Stomach (tissue), 9 donors: ENCODE measurements around the gene KCNT1. TPM values are rescaled to one million over a fixed set of nuclear protein-coding genes. Genes with fewer than 3 reads are reported as not detected.

Source experiments
- DNase-seq, 2 donors: peaks; one replicate each; pipeline versions ENCODE4 v3.0.0 to v3.0.0-alpha.2; 2013 to 2019
- H3K27ac ChIP-seq, 5 donors: fragments of 200-600 bp in 4 of 5; sonication (generic) in 4 of 5; one replicate each; pipeline ENCODE4 v1.5.1; 2013 to 2019; ENCODE audit warnings: mild to moderate bottlenecking in 1 of 5, moderate library complexity in 1 of 5
- H3K27me3 ChIP-seq, 3 donors: fragments of 200-600 bp; sonication (generic); one replicate each; pipeline ENCODE4 v1.5.1; 2017 to 2019; ENCODE audit warnings: mixed run types in 1 of 3
- H3K36me3 ChIP-seq, 4 donors: fragments of 200-600 bp; sonication (generic); 1 replicate in 3 of 4; 2 replicates in 1 of 4; pipeline ENCODE4 v1.5.1; 2016 to 2019
- H3K4me1 ChIP-seq, 4 donors: fragments of 200-600 bp; sonication (generic); one replicate each; pipeline ENCODE4 v1.5.1; 2016 to 2019
- H3K4me3 ChIP-seq, 4 donors: fragments of 200-600 bp; sonication (generic) in 3 of 4; one replicate each; pipeline ENCODE4 v1.5.1; 2016 to 2019; ENCODE audit warnings: mild to moderate bottlenecking in 1 of 4
- H3K9me3 ChIP-seq, 4 donors: fragments of 200-600 bp; sonication (generic); one replicate each; pipeline ENCODE4 v1.5.1; 2016 to 2019
- EP300 ChIP-seq: sonication (generic); formaldehyde crosslinking; IDR thresholded peaks from one replicate; pipeline ENCODE4 v1.6.1; 2017; ENCODE audit warnings: antibody characterized with exemption
- POLR2A ChIP-seq, 4 donors: fragments of 450-650 bp; IDR thresholded peaks; one replicate each; pipeline ENCODE4 v1.6.1; 2016; ENCODE audit warnings: antibody characterized with exemption in 4 of 4, control low read depth in 2 of 4, mild to moderate bottlenecking in 1 of 4, moderate library complexity in 1 of 4
- POLR2AphosphoS5 ChIP-seq, 3 donors: sonication (generic); formaldehyde crosslinking; IDR thresholded peaks; one replicate each; pipeline ENCODE4 v1.6.1; 2016; ENCODE audit warnings: antibody characterized with exemption in 3 of 3
- WGBS, 5 donors: extraction: QIAGEN DNeasy Blood & Tissue Kit in 3 of 5; methylation state at CpG; one replicate each; pipeline versions ENCODE4 v1.1.5 to v1.1.7; 2013 to 2018; 5-methylcytosine and 5-hydroxymethylcytosine counted together
- intact Hi-C: fragments of 100-400 bp; cut with DNase I; formaldehyde crosslinking; loops from one replicate; pipeline ENCODE4 v1.15.1; 2023; ENCODE audit warnings: low total_unique reads
- polyA plus RNA-seq, 3 donors: library from polyadenylated mRNA; stranded (reverse); fragments of 200-250 nt; gene quantifications; one replicate each; pipeline ENCODE4 v1.2.3, GENCODE V29; 2013
- total RNA-seq, 5 donors: library from RNA; depleted of rRNA; stranded (reverse); fragments of >200 nt; gene quantifications; one replicate each; pipeline versions ENCODE4 v1.1.0 to v1.2.3, GENCODE V29; 2014 to 2016
- TF ChIP-seq, protein P1 (sequence below), 7 experiments: fragments of 450-650 bp in 4 of 7; fragments of 200-600 bp in 3 of 7; sonication (generic) in 3 of 7; IDR thresholded peaks; one replicate each; pipeline ENCODE4 v1.5.1; 2016 to 2019; ENCODE audit warnings: antibody characterized with exemption in 7 of 7, control low read depth in 2 of 7, mild to moderate bottlenecking in 1 of 7
- donor health status: healthy with polysubstance abuse.
- donor health status: Bipolar disorder and iron deficiency.
- donor health status: healthy.

The KCNT1 gene
- total and polyA plus RNA-seq, 8 donors = 0.10 to 12.9 (median 0.37) TPM; not detected in 4

DNA sequence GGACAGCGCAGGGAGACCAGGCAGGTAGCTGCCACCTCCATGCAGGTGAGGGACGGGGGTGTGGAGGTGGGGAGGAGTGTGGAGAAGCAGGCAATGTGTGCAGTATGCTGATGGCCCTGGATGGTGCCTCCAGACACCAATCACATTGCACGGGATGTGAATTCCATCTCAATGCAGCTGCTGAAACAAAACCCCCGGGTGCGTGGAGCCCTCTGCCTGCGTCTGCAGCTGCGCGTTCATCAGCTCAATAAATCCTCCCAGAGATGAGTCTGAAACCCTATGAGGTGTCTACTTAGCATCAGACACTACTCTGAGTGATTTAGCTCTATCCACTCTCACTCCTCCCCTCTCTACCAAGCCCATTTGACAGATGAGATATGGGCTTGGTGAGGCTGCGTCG, 13.0 kb upstream of the KCNT1 start:
- intact Hi-C loops = no loop called here
- no peaks in the 10 kb centered on the region for H3K4me1 ChIP-seq
- 76 to 87% (median 82%) methylated on average over 10 of the region's 10 CpGs for WGBS, 5 donors
- H3K9me3 ChIP-seq = no peaks in the 10 kb centered on the region
- no peak overlapping the region for H3K27ac ChIP-seq
- no peak for DNase-seq
- H3K27me3 ChIP-seq = peaks cover 0 to 91% (median 9%) of the 10 kb centered on the region in 3 donors
- TF ChIP-seq POLR2A (IDR thresholded peaks at IDR 0.05) (no peak), EP300 (no peak), POLR2AphosphoS5 (IDR thresholded peaks at IDR 0.05) (no peak)
- TF ChIP-seq, protein P1, sequence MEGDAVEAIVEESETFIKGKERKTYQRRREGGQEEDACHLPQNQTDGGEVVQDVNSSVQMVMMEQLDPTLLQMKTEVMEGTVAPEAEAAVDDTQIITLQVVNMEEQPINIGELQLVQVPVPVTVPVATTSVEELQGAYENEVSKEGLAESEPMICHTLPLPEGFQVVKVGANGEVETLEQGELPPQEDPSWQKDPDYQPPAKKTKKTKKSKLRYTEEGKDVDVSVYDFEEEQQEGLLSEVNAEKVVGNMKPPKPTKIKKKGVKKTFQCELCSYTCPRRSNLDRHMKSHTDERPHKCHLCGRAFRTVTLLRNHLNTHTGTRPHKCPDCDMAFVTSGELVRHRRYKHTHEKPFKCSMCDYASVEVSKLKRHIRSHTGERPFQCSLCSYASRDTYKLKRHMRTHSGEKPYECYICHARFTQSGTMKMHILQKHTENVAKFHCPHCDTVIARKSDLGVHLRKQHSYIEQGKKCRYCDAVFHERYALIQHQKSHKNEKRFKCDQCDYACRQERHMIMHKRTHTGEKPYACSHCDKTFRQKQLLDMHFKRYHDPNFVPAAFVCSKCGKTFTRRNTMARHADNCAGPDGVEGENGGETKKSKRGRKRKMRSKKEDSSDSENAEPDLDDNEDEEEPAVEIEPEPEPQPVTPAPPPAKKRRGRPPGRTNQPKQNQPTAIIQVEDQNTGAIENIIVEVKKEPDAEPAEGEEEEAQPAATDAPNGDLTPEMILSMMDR (IDR thresholded peaks at IDR 0.05) = no peak
- H3K36me3 ChIP-seq = no peaks in the 10 kb centered on the region
- H3K4me3 ChIP-seq = no peak overlapping the region

DNA sequence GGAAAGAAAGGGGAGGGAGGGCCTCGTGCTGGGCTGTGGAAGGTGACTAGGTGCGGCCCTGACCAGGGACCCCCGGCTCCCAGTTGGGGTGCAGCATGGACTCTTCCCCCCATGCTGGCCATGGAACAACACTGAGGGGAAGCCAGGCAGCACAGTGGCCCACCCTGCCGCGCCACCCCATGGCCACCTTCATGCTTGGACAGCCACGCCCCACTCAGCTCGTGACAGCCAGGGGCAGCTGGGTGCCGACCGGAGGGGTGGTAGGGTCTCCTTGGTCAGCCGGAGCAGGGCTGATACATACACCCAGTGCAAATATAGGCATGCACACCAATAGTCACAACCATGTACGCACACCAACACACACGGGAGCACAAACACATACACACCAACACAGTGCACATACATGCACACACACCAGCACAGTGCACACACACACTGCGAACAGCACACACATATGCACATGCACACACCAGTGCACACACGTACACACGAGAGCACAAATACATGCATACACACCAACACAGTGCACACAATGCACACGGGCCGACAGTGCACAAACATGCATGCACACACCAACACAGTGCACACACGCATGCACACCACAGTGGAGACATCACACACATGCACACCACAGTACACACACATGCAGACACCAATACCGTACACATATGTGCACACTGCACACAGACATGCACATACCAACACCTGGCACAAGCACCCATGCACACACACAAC, 11.0 kb upstream of the KCNT1 start:
- no peaks in the 10 kb centered on the region for H3K4me1 ChIP-seq
- intact Hi-C loops = no loop called here
- H3K4me3 ChIP-seq = no peak overlapping the region
- H3K36me3 ChIP-seq = no peaks in the 10 kb centered on the region
- peaks cover 0 to 91% (median 3%) of the 10 kb centered on the region in 3 donors for H3K27me3 ChIP-seq
- WGBS, 5 donors = 75 to 92% (median 85%) methylated on average over 13 to 19 of the region's 19 CpGs
- H3K27ac ChIP-seq = no peak overlapping the region
- TF ChIP-seq, protein P1 (IDR thresholded peaks at IDR 0.05) = no peak
- no peak for TF ChIP-seq EP300
- no peak for TF ChIP-seq POLR2A (IDR thresholded peaks at IDR 0.05)
- no peak for TF ChIP-seq POLR2AphosphoS5 (IDR thresholded peaks at IDR 0.05)
- DNase-seq = no peak
- no peaks in the 10 kb centered on the region for H3K9me3 ChIP-seq

DNA sequence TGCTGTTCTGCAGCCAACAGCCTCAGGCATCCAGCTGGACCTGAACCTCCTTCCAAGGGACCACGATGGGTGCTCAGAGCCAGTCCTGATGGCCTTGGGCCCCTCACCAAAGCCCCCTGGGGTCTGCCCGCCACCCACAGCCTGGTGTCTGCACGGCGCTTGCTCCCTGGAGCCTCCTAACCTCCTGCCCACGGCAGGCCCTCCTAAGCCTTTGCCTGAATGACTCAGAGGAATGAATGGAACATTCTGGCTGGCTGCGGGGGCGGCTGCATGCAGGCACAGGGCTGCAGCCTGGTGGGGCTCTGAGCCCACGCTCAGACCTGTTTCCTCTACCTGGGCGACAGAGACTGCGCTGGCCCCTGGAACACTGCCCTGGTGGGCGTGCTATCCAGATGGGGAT, 9.6 kb upstream of the KCNT1 start:
- no peak for DNase-seq
- no peaks in the 10 kb centered on the region for H3K4me1 ChIP-seq
- no peak overlapping the region for H3K27ac ChIP-seq
- no peak overlapping the region for H3K4me3 ChIP-seq
- WGBS, 5 donors = 56 to 90% (median 77%) methylated on average over 4 to 11 of the region's 11 CpGs
- peaks cover 0 to 90% (median 3%) of the 10 kb centered on the region in 3 donors for H3K27me3 ChIP-seq
- intact Hi-C loops = no loop called here
- H3K9me3 ChIP-seq = no peaks in the 10 kb centered on the region
- no peaks in the 10 kb centered on the region for H3K36me3 ChIP-seq
- TF ChIP-seq EP300 (no peak), POLR2AphosphoS5 (IDR thresholded peaks at IDR 0.05) (no peak), POLR2A (IDR thresholded peaks at IDR 0.05) (no peak)
- TF ChIP-seq, protein P1 (IDR thresholded peaks at IDR 0.05) = no peak

DNA sequence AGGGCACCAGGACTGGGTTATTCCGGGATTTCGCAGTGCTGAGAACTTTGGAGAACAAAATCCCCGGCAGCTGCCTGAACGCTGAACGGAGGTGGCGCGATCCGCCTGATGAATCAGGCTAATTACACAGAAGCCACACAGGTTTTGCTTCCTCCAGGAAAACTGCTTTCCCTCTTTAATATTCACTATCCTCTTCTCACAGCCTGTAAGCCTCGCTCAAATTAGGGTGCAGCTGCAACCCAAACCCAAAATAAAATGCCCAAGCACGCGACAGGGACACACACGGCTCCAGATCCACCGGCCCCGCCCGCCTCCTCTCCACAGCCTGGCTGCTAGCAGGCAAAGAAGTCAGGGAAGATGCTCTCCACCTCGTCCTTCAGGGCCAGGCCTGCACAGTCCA, 8.7 kb upstream of the KCNT1 start:
- intact Hi-C loops = no loop called here

More for the DNA sequence above, 8.7 kb upstream of the KCNT1 start:
- Histone ChIP-seq H3K4me1 (no peaks in the 10 kb centered on the region), H3K9me3 (no peaks in the 10 kb centered on the region), H3K27me3 (peaks cover 0 to 81% (median 3%) of the 10 kb centered on the region in 3 donors), H3K27ac (no peak overlapping the region), H3K4me3 (no peak overlapping the region), H3K36me3 (no peaks in the 10 kb centered on the region)
- no peak for DNase-seq
- no peak for TF ChIP-seq POLR2A (IDR thresholded peaks at IDR 0.05)
- TF ChIP-seq, protein P1 (IDR thresholded peaks at IDR 0.05) = no peak
- no peak for TF ChIP-seq POLR2AphosphoS5 (IDR thresholded peaks at IDR 0.05)
- WGBS, 5 donors = 63 to 72% (median 66%) methylated on average over 14 to 16 of the region's 16 CpGs
